Lung microvascular endothelial cell (primary cell): ENCODE data around the gene RPS4Y1. TPM values are rescaled to one million over a fixed set of nuclear protein-coding genes. Genes with fewer than 3 reads are reported as not detected.
"Not testable (repeated sequence)": the region's sequence is repeated elsewhere in the genome, so short reads cannot be mapped to it uniquely, and the experiment has no call there.

Experiments
- DNase-seq, 2 donors: peaks; one replicate each; pipeline versions ENCODE4 v3.0.0 to v3.0.0-alpha.2; 2010; ENCODE audit warnings: low read depth in 2 of 2
- total RNA-seq: library from RNA; depleted of rRNA; stranded (reverse); fragments of >200 nt; gene quantifications from 2 replicates; pipeline ENCODE4 v1.2.1, GENCODE V29; 2014

The RPS4Y1 gene
- total RNA-seq, result 315 TPM in 1 of 2 replicates, not detected in the other

DNA sequence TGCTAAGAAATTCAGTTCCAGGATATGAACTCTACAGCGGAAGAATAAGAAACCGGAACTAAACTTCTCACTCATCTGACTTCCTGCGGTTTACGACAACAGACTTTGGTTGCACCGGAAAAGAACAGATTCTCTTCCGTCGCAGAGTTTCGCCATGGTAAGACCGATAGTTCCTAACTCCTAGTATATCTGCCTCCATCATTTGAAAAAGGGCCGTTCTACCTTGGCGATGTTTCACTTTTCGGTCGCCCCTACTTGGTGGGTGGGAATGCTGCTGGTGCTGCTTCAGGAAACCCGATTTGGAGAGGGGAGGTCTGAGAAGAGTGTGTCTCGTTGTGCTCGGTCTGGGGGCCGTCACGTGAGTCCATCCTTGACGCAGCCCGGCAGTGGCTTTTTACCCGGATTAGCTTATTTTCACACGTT is at the start of gene RPS4Y1:
Gene RPS4Y1, plus strand, starts transcription at position 132 of the 423 bp plus-strand sequence. Its CDS starts 23 bp downstream, at position 155.
- no peak for DNase-seq

DNA sequence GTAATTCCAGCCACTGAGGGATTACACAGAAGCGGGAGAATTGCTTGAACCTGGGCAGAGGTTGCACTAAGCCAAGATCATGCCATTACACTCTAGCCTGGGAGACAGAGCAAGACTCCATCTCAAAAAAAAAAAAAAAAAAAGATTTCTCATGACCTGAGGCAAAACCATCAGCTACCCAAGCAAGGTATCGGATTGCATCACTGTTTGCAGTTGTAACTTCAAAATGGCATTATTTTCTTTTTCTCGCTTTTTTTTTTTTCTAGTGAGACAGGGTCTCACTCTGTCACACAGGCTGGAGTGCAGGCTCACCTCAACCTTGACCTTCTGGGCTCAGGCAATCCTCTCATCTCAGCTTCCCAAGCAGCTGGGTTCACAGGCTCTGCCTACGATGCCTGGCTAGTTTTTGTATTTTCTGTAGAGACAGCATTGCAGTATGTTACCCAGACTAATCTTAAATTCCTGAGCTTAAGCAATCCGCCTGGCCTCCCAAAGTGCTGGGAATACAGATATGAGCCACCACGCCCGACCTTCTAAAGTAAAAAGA is 44.4 kb upstream of the RPS4Y1 start:
- no peak for DNase-seq

DNA sequence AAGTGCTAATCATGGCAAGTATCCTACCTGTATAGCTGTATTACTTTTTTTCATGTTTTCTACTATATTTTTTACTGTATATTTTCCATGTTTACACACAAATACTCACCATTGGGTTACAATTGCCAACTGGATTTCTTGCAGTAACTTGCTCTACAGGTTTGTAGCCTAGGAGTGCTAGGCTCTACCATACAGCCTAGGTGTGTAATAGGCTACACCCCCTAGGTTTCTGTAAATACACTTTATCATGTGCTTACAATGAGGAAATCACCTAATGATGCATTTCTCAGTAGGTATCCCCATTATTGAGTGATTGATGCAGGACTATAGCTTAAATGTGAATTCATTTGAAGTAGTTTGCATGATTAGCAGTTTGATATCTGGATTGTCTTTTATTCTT is 43.4 kb upstream of the RPS4Y1 start:
- DNase-seq, result no peak

DNA sequence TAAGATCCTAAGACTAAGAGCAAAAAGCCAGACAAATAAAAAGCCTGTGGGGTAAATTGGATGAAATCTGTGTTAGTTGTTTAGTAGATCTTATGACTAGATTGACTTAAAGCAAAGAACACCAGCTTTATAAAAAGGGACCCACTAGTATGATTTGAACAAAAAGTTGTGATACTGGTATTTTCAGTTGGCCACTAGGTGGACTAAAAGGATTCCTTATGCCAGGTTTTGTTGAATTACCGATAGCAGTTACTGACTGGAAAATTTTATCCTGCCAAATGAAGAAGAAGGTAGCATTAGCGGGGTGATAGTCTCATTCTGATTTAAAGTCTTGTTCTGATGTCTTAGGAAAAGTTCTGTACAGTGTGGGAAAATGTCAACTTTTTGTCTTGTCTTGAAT is 41.2 kb upstream of the RPS4Y1 start:
- no peak for DNase-seq

DNA sequence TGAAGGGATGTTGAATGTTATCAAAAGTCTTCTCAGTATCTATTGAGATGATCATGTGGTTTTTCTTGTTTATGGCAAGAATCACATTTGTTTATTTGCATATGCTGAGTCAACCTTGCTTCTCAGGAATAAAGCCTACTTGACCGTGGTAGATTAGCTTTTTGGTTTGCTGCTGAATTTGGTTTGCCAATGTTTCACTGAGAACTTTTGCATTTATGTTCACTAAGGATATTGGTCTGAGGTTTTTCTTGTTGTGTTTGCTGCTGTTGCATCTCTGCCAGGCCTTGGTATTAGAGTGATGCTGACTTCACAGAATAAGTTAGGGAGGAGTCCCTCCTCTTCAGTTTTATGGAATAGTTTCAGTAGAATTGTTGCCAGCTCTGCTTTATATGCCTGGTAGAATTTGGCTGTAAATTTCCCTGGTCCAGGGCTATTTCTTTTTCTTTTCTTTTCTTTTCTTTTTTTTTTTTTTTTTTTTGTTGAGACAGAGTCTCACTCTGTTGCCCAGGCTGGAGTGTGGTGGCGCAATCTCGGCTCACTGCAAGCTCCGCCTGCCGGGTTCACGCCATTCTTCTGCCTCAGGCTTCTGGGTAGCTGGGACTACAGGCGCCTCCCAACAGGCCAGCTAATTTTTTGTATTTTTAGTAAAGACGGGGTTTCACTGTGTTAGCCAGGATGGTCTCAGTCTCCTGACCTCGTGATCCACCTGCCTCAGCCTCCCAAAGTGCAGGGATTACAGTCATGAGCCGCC is 24.1 kb upstream of the RPS4Y1 start:
- not testable (repeated sequence) for DNase-seq

DNA sequence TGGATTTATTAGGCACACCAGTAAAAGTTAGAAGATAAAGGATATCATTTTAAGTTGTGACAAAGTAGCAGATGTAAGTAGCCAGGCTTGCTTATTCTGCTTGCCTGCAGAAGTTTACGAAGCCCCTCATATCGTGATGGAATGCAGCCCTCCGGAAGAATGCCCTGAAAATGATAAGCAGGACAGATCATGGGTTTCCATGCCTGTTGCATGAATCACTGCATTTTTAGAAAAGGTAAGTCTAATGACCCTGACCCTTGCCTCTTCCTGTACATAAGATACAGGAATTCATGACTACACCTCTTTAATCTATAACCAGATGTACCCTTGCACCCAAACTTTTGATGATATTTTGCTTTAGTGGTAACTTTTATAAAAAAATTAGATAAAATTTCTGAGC is 16.9 kb upstream of the RPS4Y1 start:
- DNase-seq, result no peak

DNA sequence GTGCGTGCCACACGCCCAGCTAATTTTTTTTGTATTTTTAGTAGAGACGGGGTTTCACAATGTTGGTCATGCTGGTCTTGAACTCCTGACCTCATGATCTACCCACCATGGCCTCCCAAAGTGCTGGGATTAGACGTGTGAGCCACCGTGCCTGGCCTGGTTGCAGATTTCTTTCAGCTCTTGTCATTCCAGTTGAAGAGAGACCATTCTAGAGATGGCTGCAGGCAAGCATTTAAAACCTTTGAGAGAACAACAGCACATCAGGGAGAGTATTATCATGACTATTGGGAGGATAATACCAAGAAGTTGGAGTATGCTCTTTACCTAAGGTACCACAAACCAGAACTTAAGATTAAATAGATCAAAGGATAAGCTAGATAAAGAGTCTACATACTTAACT is 12.9 kb upstream of the RPS4Y1 start:
- DNase-seq, result no peak

DNA sequence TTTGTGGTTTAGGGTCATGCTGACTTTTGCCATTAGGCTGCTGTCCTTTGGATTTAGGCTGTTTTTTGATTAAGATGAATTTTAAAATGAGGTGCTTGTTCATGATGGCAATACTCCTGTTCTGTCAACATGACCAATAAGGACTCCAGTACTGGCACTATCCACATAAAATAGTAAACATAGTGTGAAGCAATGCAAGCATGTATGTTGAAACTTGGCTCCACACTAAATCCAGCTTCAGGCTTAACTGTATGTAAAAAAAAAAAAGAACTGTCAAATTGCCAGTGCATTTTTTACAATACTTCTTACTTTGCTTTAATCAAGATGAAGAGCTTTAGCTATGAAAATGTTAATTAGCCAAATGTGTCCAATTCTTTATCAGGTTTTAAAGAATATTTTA is 6.2 kb upstream of the RPS4Y1 start:
- no peak for DNase-seq

DNA sequence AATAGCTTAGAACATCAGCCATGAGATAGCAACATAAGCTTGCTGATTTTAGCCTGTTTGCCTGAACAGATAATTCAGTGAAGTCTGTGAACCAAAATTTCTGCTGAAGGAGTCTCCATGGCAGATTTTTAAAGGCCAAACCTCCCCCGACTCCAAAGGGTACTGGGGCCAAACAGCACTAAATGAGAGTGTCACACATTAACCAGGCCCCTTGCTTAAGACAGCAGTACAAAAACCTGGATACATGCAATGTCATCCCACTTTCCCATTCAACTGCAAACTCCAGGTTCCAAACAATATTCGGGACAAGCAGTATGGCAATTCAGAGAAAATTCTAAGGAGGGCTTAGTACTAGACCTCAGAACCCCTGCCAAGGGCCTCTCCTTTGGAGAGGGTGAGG is 4.3 kb upstream of the RPS4Y1 start:
- no peak for DNase-seq

DNA sequence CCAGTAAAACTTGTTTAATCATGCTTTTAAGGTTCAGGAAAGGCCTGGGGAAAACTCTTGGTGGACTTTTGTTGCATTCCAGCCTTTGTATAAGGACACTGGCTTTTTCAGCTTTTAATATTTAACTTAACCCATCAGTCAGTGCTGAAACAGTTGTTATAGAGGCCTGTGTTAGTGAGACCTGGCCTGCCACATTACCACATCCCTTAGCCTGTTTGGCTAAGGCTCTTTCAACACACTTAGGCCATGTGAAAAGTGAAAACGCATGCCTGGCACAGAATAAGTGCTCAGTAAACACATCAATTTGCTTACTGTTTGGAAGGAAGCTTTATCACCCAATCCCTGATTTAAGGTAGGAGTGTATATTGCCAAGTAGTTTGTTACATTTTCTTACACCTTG is 3.5 kb upstream of the RPS4Y1 start:
- no peak for DNase-seq

DNA sequence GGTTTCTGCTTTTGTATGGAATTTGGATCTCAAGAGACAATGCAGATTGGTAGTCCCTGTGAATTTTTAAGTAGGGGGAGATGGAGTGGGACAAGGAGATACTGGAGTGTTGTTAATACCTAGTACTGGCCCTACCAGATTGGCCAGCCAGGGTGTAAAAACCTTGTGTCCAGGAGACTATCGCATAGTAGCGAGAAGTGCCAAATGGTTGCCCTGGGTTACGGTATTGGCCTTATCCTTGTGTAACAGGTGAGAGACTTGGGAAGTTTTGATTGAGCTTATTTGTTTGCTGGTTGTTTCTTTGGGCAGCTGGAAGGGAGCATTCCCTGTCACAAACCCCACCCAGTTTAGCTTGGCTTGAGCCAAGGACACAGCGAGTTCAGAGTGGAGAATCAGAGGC is 5.4 kb downstream of the RPS4Y1 start:
- no peak for DNase-seq

DNA sequence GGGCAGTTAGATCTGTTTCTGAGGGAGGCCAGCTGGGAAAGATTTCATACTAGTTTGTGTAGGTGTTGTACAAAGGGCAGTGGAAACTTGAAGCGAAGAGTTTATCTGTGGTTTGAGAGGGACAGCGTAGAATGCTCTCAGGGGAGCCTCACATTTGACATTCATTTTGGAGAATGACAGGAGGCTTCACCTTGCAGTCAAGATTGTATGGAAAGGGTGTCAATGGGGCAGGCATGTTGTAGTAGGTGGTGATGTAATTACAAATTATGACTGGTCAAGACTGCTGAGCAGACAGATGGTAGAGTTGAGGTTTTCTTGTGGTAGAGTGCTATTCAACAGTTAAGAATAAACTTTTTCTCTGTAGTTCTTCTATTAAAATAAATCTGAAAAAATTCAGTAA is 7.0 kb downstream of the RPS4Y1 start:
- DNase-seq, result no peak

DNA sequence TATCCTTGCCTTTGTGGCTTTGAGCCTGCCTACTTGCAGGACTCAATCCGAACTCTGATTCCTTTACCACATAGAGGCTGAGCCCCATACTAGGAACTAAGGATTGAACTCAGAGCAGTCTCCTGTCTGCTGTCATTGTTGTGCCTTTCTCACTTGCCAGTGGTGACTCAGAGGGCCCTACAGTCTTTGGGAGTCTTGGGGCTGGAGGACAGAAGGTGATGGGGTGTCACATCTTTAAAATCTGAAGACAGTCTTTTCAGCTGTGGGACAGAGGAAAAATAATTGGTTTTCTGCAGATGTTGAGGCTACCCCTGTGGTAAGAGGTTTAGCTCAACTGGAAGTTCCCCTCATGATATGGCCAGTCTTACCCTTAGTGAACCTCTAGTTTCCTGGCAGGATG is 8.0 kb downstream of the RPS4Y1 start:
- DNase-seq, result no peak

DNA sequence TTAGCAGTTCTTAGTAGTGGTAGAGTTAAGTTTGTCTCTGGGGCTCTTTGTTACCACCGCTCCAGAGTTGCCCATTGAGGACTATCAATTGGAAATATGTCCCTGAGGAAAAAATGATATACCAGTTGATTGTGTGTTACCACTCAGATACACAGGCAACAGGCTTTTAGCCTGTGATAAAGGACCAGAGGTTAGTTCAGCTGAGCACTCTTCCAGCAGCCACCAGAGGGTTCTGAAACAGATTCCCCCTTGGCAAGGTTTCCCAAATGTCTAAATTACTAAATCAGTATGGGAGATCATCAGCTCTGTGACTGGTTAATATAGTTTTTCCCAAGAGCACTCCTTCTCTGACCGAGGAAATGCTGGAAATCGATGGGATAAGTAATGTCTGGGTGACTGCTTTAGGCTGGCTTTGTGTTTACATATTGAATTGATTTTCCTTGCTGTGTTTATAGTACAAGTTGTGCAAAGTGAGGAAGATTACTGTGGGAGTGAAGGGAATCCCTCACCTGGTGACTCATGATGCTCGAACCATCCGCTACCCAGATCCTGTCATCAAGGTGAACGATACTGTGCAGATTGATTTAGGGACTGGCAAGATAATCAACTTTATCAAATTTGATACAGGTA is 12.9 kb downstream of the RPS4Y1 start:
- DNase-seq, result no peak

DNA sequence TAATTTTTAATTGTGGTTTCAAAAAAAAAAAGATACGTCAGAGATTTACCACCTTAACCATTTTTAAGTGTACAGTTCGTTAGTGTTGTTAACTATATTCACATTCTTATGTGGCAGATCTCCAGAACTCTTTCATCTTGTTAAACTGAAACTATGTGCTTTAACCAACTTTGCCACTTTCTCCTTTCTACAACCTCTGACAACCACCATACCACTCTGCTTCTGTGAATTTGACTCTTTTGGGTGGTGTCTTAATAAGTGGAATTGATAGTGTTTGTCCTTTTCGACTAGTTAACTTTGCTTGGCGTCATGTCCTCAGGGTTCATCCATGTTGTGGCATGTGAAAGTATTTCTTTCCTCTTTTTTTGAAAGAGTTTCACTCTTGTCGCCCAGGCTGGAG is 15.7 kb downstream of the RPS4Y1 start:
- DNase-seq, result no peak

DNA sequence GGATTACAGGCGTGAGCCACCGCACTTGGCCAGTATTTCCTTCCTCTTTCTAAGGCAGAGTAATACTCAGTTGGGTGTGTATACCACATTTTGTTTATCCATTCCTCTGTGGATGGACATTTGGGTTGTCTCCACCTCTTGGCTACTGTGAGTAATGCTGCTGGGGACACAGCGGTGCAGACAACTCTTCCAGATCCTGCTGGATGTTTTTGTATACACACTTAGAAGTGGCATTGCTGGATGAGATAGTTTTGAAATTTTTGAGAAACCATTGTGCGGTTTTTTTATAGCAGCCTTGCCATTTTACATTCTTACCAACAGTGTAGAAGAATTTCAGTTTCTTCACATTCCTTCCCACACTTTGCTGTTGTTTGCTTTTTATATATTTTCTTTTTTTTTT is 16.3 kb downstream of the RPS4Y1 start:
- DNase-seq, result no peak

DNA sequence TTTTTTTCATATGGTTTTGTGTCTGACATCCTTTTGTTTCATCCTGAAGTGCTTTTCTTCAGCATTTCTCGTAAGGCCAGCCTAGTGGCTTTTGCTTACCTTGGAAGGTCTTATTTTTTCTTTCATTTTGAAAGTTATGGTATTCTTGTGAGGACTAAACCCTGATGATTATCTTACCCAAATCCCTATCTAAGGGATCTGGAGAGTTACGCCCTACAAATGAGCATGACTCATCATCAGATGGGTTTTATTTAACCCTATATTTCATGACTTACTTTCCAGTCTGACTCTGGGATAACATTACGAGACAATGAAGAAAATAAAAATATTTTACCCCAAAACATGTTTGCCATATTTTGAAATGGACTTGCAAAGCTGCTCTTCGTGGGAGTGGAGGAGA is 18.4 kb downstream of the RPS4Y1 start:
- no peak for DNase-seq

DNA sequence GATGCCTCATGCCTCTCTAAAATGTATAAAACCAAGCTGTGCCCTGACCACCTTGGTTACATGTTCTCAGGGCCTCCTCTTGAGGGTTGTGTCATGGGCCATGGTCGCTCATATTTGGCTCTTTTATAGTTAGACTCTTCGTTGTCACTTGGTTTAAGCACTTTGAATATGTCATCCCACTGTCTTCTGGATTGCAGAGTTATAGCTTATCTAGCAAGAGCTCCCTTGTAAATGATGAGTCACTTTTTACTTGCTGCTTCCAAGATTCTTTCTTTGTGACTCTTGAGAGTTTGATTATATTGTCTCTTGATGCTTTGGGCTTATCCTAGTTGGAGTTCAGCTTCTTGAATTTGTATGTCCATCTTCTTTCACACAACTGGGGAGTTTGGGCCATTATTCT is 19.1 kb downstream of the RPS4Y1 start:
- no peak for DNase-seq

DNA sequence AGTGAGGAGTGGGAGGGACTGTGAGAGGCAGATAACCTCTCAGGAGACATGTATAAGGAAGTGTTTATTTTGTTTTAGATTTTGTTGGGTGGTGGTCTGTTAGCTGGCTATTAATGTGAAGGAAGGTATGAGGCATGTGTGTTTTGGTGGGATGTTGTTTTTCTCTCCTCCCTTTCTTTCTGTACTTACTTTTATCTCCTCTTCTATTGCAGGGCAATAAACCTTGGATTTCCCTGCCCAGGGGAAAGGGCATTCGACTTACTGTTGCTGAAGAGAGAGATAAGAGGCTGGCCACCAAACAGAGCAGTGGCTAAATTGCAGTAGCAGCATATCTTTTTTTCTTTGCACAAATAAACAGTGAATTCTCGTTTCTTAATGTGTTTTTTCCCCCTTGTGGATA is 25.2 kb downstream of the RPS4Y1 start:
- DNase-seq, result no peak

DNA sequence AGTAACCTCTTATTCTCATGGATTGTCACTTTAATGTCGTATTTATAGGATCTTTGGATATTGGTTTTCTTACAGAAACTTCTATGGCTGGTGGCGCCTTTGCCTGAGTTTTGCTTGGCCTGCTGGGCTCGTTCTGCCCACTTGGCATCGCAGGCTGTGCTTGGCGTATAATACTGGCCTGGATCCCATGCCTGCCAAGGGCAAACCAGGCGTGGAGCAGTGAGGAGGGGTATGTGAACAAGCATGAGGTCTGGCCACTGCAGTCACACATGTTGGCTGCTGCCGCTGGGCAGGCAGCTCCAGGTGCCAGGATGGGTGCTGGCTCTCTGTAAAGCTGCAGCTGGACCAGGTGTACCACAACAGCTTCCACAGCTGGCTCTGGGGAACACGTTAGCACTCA is 26.1 kb downstream of the RPS4Y1 start:
- DNase-seq, result no peak

DNA sequence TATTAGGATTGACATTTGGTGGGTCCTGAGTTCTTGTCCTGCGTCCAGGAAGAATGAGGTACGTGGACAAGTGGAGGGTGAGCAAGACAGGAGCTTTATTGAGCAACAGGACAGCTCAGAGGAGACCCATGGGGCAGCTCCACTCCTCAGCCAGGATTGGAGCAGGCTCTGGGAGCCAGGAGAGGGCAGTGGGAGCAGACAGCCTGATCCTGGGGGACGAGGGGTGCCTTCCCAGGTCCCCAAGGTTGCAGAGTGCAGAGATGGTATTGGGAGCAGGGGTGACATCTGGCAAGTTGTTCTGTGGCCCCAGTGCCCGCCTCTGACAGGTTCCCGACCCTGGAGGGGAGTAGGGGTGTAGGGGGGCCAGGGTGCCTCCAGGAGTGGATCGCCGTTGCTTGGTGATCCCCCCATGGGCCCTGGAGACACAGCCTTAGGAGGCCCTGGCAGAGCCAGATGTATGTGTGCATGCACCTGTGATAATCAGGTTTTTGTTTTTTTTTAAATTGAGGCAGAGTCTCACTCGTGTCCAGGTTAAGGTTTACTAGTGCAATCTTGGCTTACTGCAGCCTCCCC is 26.7 kb downstream of the RPS4Y1 start:
- no peak for DNase-seq

DNA sequence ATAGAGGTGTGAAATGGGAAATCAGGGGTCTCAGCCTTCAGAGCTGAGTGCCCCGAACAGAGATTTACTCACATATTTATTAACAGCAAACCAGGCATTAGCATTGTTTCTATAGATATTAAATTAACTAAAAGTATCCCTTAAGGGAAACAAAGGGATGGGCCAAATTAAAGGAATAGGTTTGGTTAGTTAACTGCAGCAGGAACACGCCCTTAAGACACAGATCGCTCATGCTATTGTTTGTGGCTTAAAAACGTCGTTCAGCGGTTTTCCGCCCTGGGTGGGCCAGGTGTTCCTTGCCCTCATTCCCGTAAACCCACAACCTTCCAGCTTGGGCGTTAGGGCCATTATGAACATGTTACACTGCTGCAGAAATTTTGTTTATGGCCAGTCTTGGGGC is 30.8 kb downstream of the RPS4Y1 start:
- not testable (repeated sequence) for DNase-seq

DNA sequence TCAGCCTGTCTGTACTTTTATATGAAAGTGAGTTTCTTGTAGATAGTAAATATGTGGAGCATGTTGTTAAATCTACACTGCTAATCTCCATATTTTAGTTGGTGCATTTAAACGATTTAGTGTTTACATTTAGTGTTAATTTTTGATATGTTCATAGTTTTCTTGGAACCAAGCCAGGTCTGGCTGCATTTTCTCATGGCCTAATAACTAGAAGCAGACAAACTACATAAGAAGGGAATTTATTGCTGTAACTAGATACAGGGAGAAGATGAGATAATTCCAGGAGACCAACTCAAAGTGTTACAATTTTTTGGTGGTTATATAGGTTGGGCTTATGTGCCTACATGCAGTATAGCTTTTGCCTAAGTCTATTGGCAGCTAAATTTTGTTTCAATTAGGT is 32.8 kb downstream of the RPS4Y1 start:
- no peak for DNase-seq
